Skeletal muscle satellite cell (primary cell): ENCODE measurements around the gene NDEL1. TPM values are rescaled to one million over a fixed set of nuclear protein-coding genes. Genes with fewer than 3 reads are reported as not detected.
"Not testable (repeated sequence)": the region's sequence is repeated elsewhere in the genome, so short reads cannot be mapped to it uniquely, and the experiment has no call there.

Experiments
- H3K27me3 ChIP-seq: 2 replicates; pipeline ENCODE4 v1.7.0; 2013; ENCODE audit warnings: low read length; ENCODE audit not compliant: control insufficient read depth, insufficient read depth
- H3K36me3 ChIP-seq: 2 replicates; pipeline ENCODE4 v1.7.0; 2013; ENCODE audit warnings: mild to moderate bottlenecking, control low read depth, low read length; ENCODE audit not compliant: insufficient read depth
- H3K4me1 ChIP-seq: 2 replicates; pipeline ENCODE4 v1.7.0; 2013; ENCODE audit warnings: low read length; ENCODE audit not compliant: control insufficient read depth, insufficient read depth
- H3K4me2 ChIP-seq: 2 replicates; pipeline ENCODE4 v1.7.0; 2013; ENCODE audit warnings: mild to moderate bottlenecking, low read length
- H3K4me3 ChIP-seq: 2 replicates; pipeline ENCODE4 v1.7.0; 2013; ENCODE audit warnings: low read length
- H3K9ac ChIP-seq: 2 replicates; pipeline ENCODE4 v1.7.0; 2013; ENCODE audit warnings: mild to moderate bottlenecking, low read depth, low read length, moderate library complexity
- H3K9me3 ChIP-seq: replicated peaks from 2 replicates; pipeline ENCODE4 v1.7.0; 2013; ENCODE audit warnings: mild to moderate bottlenecking, control low read depth, low read length
- total RNA-seq: library from RNA; depleted of rRNA; stranded (reverse); fragments of >200 nt; gene quantifications from 2 replicates; pipeline ENCODE4 v1.2.3, GENCODE V29; 2012; rRNA removed

NDEL1 gene
- 48.9 and 55.9 TPM in 2 replicates for total RNA-seq

GRCh38 chr17:8435245-8436168 is at the start of gene NDEL1:
NDEL1 (plus strand) TSS chr17:8435884; CDS start chr17:8444272, 8,388 bp downstream.
- Histone ChIP-seq H3K36me3 (peaks cover 13% of the 10 kb centered on the region), H3K9me3 (no peaks in the 10 kb centered on the region), H3K4me2 (peak within 1 kb of the TSS; percentile 99), H3K4me3 (peak within 1 kb of the TSS; percentile 95), H3K27me3 (no peaks in the 10 kb centered on the region), H3K4me1 (peaks cover 14% of the 10 kb centered on the region), H3K9ac (peak within 1 kb of the TSS; percentile 100)

GRCh38 chr17:8386841-8387240 is 48.8 kb upstream of the NDEL1 start:
- H3K4me1 ChIP-seq, result peaks cover 23% of the 10 kb centered on the region
- H3K27me3 ChIP-seq, result no peaks in the 10 kb centered on the region
- H3K9ac ChIP-seq, result no peak overlapping the region

GRCh38 chr17:8387914-8388651 is 47.6 kb upstream of the NDEL1 start:
- Histone ChIP-seq H3K9me3 (no peaks in the 10 kb centered on the region), H3K4me3 (no peak overlapping the region), H3K27me3 (no peaks in the 10 kb centered on the region), H3K9ac (no peak overlapping the region), H3K4me2 (no peak overlapping the region), H3K36me3 (no peaks in the 10 kb centered on the region), H3K4me1 (peaks cover 27% of the 10 kb centered on the region)

More at GRCh38 chr17:8386841-8387240, 48.8 kb upstream of the NDEL1 start:
- no peak overlapping the region for H3K4me2 ChIP-seq
- H3K36me3 ChIP-seq, result peaks cover 7% of the 10 kb centered on the region
- no peak overlapping the region for H3K4me3 ChIP-seq
- no peaks in the 10 kb centered on the region for H3K9me3 ChIP-seq

- H3K9me3 ChIP-seq, result no peaks in the 10 kb centered on the region
- no peak overlapping the region for H3K9ac ChIP-seq
- H3K36me3 ChIP-seq, result no peaks in the 10 kb centered on the region
- peaks cover 20% of the 10 kb centered on the region for H3K27me3 ChIP-seq
- H3K4me1 ChIP-seq, result peaks cover 23% of the 10 kb centered on the region
- no peak overlapping the region for H3K4me3 ChIP-seq
- H3K4me2 ChIP-seq, result peak overlapping the region; percentile 22
These were observed 44.0 kb upstream of the NDEL1 start for GRCh38 chr17:8391711-8392110.

- no peaks in the 10 kb centered on the region for H3K36me3 ChIP-seq
- H3K9ac ChIP-seq, result no peak overlapping the region
- H3K27me3 ChIP-seq, result peaks cover 26% of the 10 kb centered on the region
These were observed 43.4 kb upstream of the NDEL1 start for GRCh38 chr17:8392274-8392673.

GRCh38 chr17:8392674-8393469 is 42.8 kb upstream of the NDEL1 start:
- H3K9ac ChIP-seq, result no peak overlapping the region

More at GRCh38 chr17:8392274-8392673, 43.4 kb upstream of the NDEL1 start:
- Histone ChIP-seq H3K9me3 (no peaks in the 10 kb centered on the region), H3K4me1 (peaks cover 23% of the 10 kb centered on the region), H3K4me2 (no peak overlapping the region), H3K4me3 (no peak overlapping the region)

GRCh38 chr17:8393470-8394231 is 42.0 kb upstream of the NDEL1 start:
- Histone ChIP-seq H3K4me1 (peaks cover 23% of the 10 kb centered on the region), H3K9ac (no peak overlapping the region), H3K4me2 (no peak overlapping the region), H3K36me3 (no peaks in the 10 kb centered on the region), H3K4me3 (no peak overlapping the region), H3K9me3 (no peaks in the 10 kb centered on the region), H3K27me3 (peaks cover 39% of the 10 kb centered on the region)

More at GRCh38 chr17:8392674-8393469, 42.8 kb upstream of the NDEL1 start:
- Histone ChIP-seq H3K4me2 (no peak overlapping the region), H3K36me3 (no peaks in the 10 kb centered on the region), H3K9me3 (no peaks in the 10 kb centered on the region), H3K4me3 (no peak overlapping the region), H3K27me3 (peaks cover 32% of the 10 kb centered on the region), H3K4me1 (peaks cover 23% of the 10 kb centered on the region)

- peaks cover 45% of the 10 kb centered on the region for H3K27me3 ChIP-seq
- H3K36me3 ChIP-seq, H3K9me3 ChIP-seq, H3K4me3 ChIP-seq, H3K4me2 ChIP-seq, H3K9ac ChIP-seq: not testable (repeated sequence)
- H3K4me1 ChIP-seq, result peaks cover 23% of the 10 kb centered on the region
These were observed 41.2 kb upstream of the NDEL1 start for GRCh38 chr17:8394497-8394896.

GRCh38 chr17:8397636-8398035 is 38.0 kb upstream of the NDEL1 start, which contains the start of gene RNF222:
RNF222 (minus strand) TSS chr17:8397827; CDS start chr17:8393461, 4,366 bp downstream.
- Histone ChIP-seq H3K27me3 (peaks cover 63% of the 10 kb centered on the region), H3K4me1 (peaks cover 13% of the 10 kb centered on the region), H3K9me3 (no peaks in the 10 kb centered on the region), H3K36me3 (no peaks in the 10 kb centered on the region), H3K9ac (no peak within 1 kb of the TSS), H3K4me3 (no peak within 1 kb of the TSS), H3K4me2 (no peak within 1 kb of the TSS)

GRCh38 chr17:8398980-8399379 is 36.7 kb upstream of the NDEL1 start:
- no peaks in the 10 kb centered on the region for H3K36me3 ChIP-seq
- H3K27me3 ChIP-seq, result peaks cover 68% of the 10 kb centered on the region
- no peak overlapping the region for H3K4me2 ChIP-seq
- no peak overlapping the region for H3K9ac ChIP-seq
- H3K9me3 ChIP-seq, result no peaks in the 10 kb centered on the region
- peaks cover 3% of the 10 kb centered on the region for H3K4me1 ChIP-seq
- no peak overlapping the region for H3K4me3 ChIP-seq
